GM08714 (cell line): ENCODE measurements around the gene DLGAP1.

Experiments used
- H3K4me3 ChIP-seq: fragments of 200-500 bp; sonication (Bioruptor generic); 2 replicates; pipeline ENCODE4 v1.5.1; 2014; ENCODE audit warnings: mild to moderate bottlenecking, low read length, inconsistent platforms
- ZNF274 ChIP-seq: IDR thresholded peaks from 2 replicates; pipeline ENCODE4 v1.6.1; 2012; ENCODE audit warnings: mild to moderate bottlenecking, low read depth, low read length

DLGAP1 gene

GRCh38 chr18:3985664-3986063 is 469.4 kb downstream of the DLGAP1 start:
- no peak for TF ChIP-seq ZNF274
- H3K4me3 ChIP-seq: no peak overlapping the region

GRCh38 chr18:3985020-3985419 is 470.1 kb downstream of the DLGAP1 start:
- TF ChIP-seq ZNF274: no peak
- no peak overlapping the region for H3K4me3 ChIP-seq

DNA sequence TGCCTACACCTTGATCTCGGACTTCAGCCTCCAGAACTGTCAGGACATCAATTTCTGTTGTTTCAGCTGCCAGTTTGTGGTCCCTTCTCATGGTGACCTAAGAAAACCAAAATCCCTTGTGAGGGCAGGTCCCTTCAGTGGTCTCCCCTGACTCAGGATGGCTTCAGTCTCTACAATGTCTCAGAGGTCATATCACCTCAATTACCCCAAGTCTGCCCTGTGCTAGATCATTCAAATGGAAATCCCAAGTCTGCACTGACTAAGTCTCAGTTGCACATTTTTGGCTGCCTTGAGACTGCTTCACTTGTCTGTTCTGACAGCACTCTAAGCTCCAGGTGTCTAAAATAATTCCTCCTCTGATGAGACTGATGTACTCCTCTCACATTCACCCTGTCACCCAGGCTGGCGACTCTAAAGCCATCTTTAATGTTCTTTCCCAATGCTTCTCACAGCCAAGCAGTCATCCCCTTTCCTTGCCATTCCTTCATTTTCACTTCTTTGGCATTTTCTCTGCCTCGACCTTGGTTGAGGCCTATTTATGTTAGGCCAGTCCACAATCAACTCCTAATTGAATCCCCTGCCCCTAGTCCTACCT is 470.8 kb downstream of the DLGAP1 start:
- no peak for TF ChIP-seq ZNF274
- H3K4me3 ChIP-seq: no peak overlapping the region

- TF ChIP-seq ZNF274: no peak
Measured at GRCh38 chr18:3983351-3983969, 471.6 kb downstream of the DLGAP1 start.

GRCh38 chr18:3982541-3982940 is 472.6 kb downstream of the DLGAP1 start:
- TF ChIP-seq ZNF274: no peak
- no peak overlapping the region for H3K4me3 ChIP-seq

More at GRCh38 chr18:3983351-3983969, 471.6 kb downstream of the DLGAP1 start:
- H3K4me3 ChIP-seq: no peak overlapping the region

- no peak for TF ChIP-seq ZNF274
- H3K4me3 ChIP-seq: no peak overlapping the region
Measured at GRCh38 chr18:3979024-3979423, 476.1 kb downstream of the DLGAP1 start.

- H3K4me3 ChIP-seq: no peak overlapping the region
- no peak for TF ChIP-seq ZNF274
Measured at GRCh38 chr18:3973191-3973850, 481.8 kb downstream of the DLGAP1 start.

GRCh38 chr18:3972291-3972930 is 482.7 kb downstream of the DLGAP1 start:
- no peak overlapping the region for H3K4me3 ChIP-seq
- TF ChIP-seq ZNF274: no peak

GRCh38 chr18:3970929-3971328 is 484.2 kb downstream of the DLGAP1 start:
- no peak overlapping the region for H3K4me3 ChIP-seq
- no peak for TF ChIP-seq ZNF274

- no peak for TF ChIP-seq ZNF274
- no peak overlapping the region for H3K4me3 ChIP-seq
Measured at GRCh38 chr18:3967359-3968180, 487.5 kb downstream of the DLGAP1 start.

DNA sequence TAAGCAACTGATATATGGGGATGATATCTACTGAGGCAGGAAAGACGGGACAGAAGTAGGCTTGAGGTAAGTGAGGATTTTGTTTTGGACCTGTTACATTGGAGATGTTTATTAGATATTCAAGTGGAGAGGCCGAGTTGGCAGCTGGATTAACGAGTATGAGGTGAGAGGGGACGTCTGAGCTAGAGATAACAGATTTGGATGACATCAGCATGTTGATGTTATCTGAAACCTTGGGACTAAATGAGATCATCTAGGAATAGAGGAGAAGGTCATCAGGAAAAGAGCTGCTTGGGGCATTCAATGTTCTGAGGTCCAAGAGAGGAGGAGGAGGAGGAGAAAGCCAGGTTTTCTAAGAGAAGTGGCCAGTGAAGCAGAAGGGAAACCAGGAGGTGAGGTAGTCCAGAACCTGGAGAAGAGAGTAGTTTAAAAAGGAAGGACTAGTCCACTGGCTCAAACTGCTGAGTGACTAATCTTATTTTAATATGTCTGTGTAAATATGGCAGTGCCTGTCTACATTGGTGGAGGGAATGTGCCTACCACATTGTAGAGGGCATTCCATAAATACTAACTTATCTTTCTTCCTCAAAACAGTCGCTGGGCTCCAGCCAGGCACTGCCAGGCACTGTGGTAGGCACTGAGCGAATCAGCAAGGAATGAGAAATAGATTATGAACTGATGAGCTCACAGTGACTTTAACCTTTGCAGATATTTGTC is 488.3 kb downstream of the DLGAP1 start:
- H3K4me3 ChIP-seq: no peak overlapping the region

DNA sequence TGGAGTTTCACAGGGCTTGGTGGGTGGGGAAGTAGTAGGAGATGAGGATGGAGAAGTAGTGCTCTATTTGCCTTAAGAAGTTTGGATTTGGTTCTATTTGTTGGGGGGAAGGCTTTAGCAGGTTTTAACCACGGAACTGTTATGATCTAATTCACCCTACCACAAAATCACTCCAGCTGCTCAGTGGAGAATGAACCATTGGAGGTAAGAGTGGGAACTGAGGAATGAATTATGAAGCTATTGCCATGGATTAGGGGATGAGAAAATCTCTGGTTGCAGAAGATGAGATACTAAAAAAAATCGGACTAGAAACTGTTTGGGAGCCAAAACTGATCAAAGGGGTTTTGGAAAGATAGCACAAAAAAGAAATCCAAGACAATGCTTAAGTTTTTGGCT is 488.9 kb downstream of the DLGAP1 start:
- H3K4me3 ChIP-seq: no peak overlapping the region
- TF ChIP-seq ZNF274: no peak

More for the DNA sequence above, 488.3 kb downstream of the DLGAP1 start:
- TF ChIP-seq ZNF274: no peak

DNA sequence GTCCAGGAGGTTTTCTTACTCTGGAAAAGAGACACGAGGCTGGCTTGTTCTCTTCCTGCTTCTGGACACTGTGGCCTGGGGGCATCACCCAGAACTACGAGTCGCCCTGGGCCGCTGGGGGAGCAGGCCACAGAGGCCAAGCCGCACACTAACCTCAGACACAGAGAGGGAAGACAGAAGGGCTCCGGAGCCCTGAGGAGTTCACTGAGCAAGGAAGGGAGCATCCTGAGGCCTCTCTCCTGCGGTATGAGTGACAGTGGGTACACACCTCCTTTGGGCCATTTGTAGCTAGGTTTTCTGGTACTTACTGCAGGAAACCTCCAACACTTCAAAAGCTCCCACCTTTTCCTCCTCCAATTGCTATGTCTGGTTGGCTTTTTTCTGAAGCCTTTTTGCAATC is 494.1 kb downstream of the DLGAP1 start:
- no peak for TF ChIP-seq ZNF274

More for the DNA sequence above, 494.1 kb downstream of the DLGAP1 start:
- no peak overlapping the region for H3K4me3 ChIP-seq
